Measurements from ENCODE around the gene HABP4.
A peak's percentile ranks its signal among the peaks of the same experiment; 100 is the strongest.

Gene HABP4

GRCh38 chr9:96423322-96423984 lies 26.5 kb upstream of the HABP4 start:
- no peak overlapping the region for H3K4me3 ChIP-seq (ENCODE audit: low read length)
- TF ChIP-seq CTCF (IDR thresholded peaks at IDR 0.05; ENCODE audit: insufficient read depth, low read depth, low read length, missing control alignments): no peak
- no peak for DNase-seq (ENCODE audit: low read depth)

DNA sequence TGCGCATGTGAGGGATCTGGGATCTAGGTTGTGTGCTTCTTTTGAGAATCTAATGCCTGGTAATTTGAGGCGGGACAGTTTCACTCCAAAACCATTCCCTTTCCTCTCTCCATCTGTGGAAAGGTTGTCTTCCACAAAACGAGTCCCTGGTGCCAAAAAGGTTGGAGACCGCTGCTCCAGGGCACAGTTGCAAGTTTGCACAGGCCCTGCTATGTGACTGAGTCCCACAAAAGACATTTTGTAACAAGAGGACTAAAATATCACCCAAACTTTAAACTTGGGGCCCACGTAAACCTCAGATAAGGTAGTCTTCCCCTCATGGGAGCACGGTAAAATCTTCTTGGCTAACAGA lies 26.0 kb upstream of the HABP4 start:
- DNase-seq (ENCODE audit: low read depth): peak; percentile 29
- H3K4me3 ChIP-seq (ENCODE audit: low read length): no peak overlapping the region
- TF ChIP-seq CTCF (IDR thresholded peaks at IDR 0.05; ENCODE audit: insufficient read depth, low read depth, low read length, missing control alignments): no peak

DNA sequence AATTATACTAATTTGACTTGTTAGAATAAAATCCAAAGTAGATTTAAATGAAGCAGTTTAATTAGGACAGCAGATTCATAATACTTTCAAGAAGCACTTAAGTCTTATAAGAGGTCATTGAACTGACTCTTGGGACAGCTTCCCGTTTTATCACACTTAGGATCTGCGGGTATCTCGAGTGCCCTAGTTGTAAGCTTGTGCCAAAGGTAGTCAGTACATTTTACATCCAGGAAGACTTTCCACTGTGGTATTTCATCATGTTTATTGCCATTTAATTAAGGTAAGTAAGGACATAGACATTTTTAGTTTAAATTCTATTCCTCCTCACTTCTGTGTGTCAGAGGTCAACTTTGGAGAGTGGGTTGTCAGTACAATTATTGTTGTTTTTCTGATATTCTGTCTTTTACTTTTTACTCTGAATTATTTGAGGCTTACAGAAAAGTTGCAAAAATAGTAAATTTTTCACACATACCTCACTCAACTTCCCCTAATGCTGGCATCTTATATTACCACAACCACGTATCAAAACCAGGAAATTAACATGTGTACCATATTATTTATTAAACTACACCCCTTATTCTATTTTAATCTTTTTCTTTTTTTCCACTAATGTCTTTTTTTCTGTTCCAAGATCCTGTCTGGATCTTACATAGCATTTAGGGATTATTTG lies 24.3 kb upstream of the HABP4 start:
- DNase-seq (ENCODE audit: low read depth): no peak
- H3K4me3 ChIP-seq (ENCODE audit: low read length): no peak overlapping the region
- no peak for TF ChIP-seq CTCF (IDR thresholded peaks at IDR 0.05; ENCODE audit: insufficient read depth, low read depth, low read length, missing control alignments)

DNA sequence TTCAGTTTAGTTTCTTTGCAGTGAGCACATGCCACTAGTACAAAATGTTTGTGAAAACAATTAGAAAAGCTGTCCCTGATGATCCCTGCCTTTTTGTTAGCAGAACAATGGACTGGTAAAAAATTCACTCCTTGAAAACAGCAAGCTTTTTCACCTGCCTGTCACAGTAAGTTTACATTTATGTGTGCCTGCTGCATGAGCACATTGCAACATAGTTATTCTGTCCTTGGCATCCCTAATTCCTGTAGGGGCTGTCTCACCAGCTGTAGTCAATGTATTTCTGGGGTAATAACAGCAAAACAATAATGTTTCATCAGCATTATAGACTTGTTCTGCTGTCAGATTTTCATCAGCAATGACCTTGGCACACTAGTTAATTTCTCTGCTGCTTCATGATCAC lies 20.2 kb upstream of the HABP4 start:
- no peak for TF ChIP-seq CTCF (IDR thresholded peaks at IDR 0.05; ENCODE audit: insufficient read depth, low read depth, low read length, missing control alignments)
- H3K4me3 ChIP-seq (ENCODE audit: low read length): no peak overlapping the region
- no peak for DNase-seq (ENCODE audit: low read depth)

DNA sequence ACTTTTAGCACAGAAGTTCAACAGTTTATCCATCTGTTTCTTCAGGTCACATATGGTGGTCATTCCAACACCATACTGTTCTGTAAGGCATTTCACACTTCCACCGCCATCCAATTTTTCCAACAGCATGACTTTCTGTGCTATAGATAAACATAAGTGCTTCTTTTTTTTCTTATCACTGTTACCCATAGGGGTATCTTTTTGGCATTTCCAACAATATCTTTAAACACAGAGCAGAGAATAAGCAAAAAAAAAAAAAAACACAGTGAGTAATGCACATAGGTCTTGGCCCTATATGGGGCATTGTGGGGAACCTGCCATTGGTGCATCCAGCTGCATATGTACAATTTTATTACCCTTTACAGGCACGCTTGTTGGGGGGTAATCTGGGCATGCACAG lies 19.6 kb upstream of the HABP4 start:
- no peak for DNase-seq (ENCODE audit: low read depth)
- TF ChIP-seq CTCF (IDR thresholded peaks at IDR 0.05; ENCODE audit: insufficient read depth, low read depth, low read length, missing control alignments): no peak
- no peak overlapping the region for H3K4me3 ChIP-seq (ENCODE audit: low read length)

DNA sequence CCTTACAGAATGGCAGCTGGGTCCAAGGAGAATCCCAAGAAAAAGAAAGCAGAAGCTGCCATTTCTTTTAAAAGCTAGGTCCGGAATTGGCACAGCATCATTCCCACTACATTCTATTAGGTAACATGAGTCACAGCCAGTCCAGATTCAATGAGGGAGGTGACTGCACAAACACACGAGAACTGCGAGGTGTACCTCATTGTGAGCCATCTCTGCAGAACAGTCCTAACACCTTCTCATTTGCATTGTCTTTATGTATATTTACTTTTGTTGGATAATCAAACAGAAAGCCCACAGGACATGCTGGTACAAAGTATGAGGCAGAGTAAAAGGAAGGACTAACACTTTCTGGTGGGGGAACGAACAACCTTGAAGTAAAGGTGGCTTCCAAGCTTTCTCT lies 14.6 kb upstream of the HABP4 start:
- peak; percentile 67 for DNase-seq (ENCODE audit: low read depth)
- H3K4me3 ChIP-seq (ENCODE audit: low read length): no peak overlapping the region
- no peak for TF ChIP-seq CTCF (IDR thresholded peaks at IDR 0.05; ENCODE audit: insufficient read depth, low read depth, low read length, missing control alignments)

DNA sequence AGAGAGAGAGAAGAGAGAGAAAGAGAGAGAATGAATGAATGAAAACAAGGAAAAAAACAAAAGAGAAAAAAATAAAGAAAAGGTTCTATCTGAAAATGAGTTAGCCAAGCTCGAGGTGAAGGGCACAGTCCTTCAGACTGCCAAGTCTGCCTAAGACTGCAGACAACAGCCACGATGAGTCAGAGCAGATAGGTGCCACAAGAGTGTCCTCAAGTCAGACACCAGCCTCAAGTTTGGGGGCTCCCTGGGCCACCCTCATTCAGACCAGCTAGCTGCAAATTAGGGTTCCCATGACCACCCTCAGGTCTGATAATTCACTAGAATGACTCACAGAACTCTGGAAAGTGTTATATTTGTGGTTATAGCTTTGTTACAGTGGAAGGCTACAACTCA lies 13.9 kb upstream of the HABP4 start:
- no peak for TF ChIP-seq CTCF (IDR thresholded peaks at IDR 0.05; ENCODE audit: insufficient read depth, low read depth, low read length, missing control alignments)
- no peak for DNase-seq (ENCODE audit: low read depth)
- H3K4me3 ChIP-seq (ENCODE audit: low read length): no peak overlapping the region
